K562 (cell line): ENCODE data around the gene MSANTD1. TPM values are rescaled to one million over a fixed set of nuclear protein-coding genes. Genes with fewer than 3 reads are reported as not detected.
A peak's percentile ranks its signal among the peaks of the same experiment; 100 is the strongest.

Source experiments
- ATAC-seq: fragments of 200-7000 bp; cut with Tn5 transposase; 3 replicates; pipeline ENCODE4 v1.9.1; 2020; ENCODE audit warnings: moderate library complexity
- BruUV-seq: library from RNA; stranded (reverse); fragments of 400-500 nt; replicated peaks from 2 replicates; lab custom pipeline; 2021; lab: Mats Ljungman, UMichigan
- CTCF ChIA-PET: fragments of 300-600 bp; formaldehyde crosslinking; extraction: SDS; loops from one replicate; lab custom pipeline; 2021; ENCODE audit warnings: low intra/inter-chr PET ratio; lab: Yijun Ruan, JAX
- POLR2A ChIA-PET: fragments of 300-600, 350-650 bp; sonication (Branson Sonifier 250); formaldehyde crosslinking; extraction: SDS; loops from one replicate; lab custom pipeline; 2021; ENCODE audit warnings: antibody characterized with exemption, inconsistent platforms; lab: Yijun Ruan, JAX
- DNase-seq, 4 experiments: peaks; one replicate each; pipeline versions ENCODE4 v3.0.0 to v3.0.0-alpha.2; 2011 to 2018; ENCODE audit warnings: low spot score in 3 of 4, mixed read lengths in 3 of 4; ENCODE audit errors: extremely low read depth in 1 of 4
- FAIRE-seq: peaks from 2 replicates; lab custom pipeline; 2011; peaks lifted over from hg19 to GRCh38; lab: Jason Lieb, UNC
- H2AFZ ChIP-seq: 2 replicates; pipeline ENCODE4 v1.6.0; 2011; ENCODE audit warnings: low read depth, low read length, control low read depth, inconsistent platforms
- H3K27ac ChIP-seq: fragments of 200-600 bp; 3 replicates; pipeline ENCODE4 v1.8.0; 2011; ENCODE audit warnings: low read depth, mild to moderate bottlenecking, control low read depth, inconsistent platforms, low read length, moderate library complexity, mixed read lengths; ENCODE audit errors: extremely low read depth
- H3K27me3 ChIP-seq, 2 experiments: fragments of 300-600 bp in 1 of 2; 2 replicates in 1 of 2; 3 replicates in 1 of 2; pipeline versions ENCODE4 v1.6.0 to v1.8.0; 2011; ENCODE audit warnings: inconsistent platforms in 2 of 2, low read length in 2 of 2, mild to moderate bottlenecking in 1 of 2, mixed read lengths in 1 of 2, moderate library complexity in 1 of 2; ENCODE audit not compliant: control insufficient read depth in 2 of 2, insufficient read depth in 2 of 2
- H3K36me3 ChIP-seq: fragments of 300-600 bp; 3 replicates; pipeline ENCODE4 v1.8.0; 2011; ENCODE audit warnings: mild to moderate bottlenecking, low read length, inconsistent platforms; ENCODE audit not compliant: control insufficient read depth, insufficient read depth
- H3K4me1 ChIP-seq, 2 experiments: fragments of 200-600 bp in 1 of 2; replicated peaks in 1 of 2; 2 replicates in 1 of 2; 3 replicates in 1 of 2; pipeline versions ENCODE4 v1.5.1 to v1.8.0; 2011; ENCODE audit warnings: inconsistent platforms in 2 of 2, low read length in 2 of 2, mild to moderate bottlenecking in 1 of 2, mixed read lengths in 1 of 2, moderate library complexity in 1 of 2; ENCODE audit not compliant: control insufficient read depth in 2 of 2, insufficient read depth in 2 of 2
- H3K4me2 ChIP-seq: 2 replicates; pipeline ENCODE4 v1.6.1; 2011; ENCODE audit warnings: low read length, control low read depth, inconsistent platforms, mixed read lengths; ENCODE audit not compliant: insufficient read depth
- H3K4me3 ChIP-seq: fragments of 200-600 bp; sonication (generic), shearing (Covaris generic); 2 replicates; pipeline ENCODE4 v1.5.1; 2016; ENCODE audit warnings: control low read depth, inconsistent platforms
- H3K79me2 ChIP-seq: fragments of 200-600 bp; 3 replicates; pipeline ENCODE4 v1.8.0; 2011; ENCODE audit warnings: low read length, inconsistent platforms; ENCODE audit not compliant: control insufficient read depth, insufficient read depth
- H3K9ac ChIP-seq, 2 experiments: 2 replicates each; pipeline versions ENCODE4 v1.6.0 to v1.6.1; 2011; ENCODE audit warnings: low read depth in 2 of 2, low read length in 2 of 2, control low read depth in 1 of 2, inconsistent platforms in 1 of 2, mild to moderate bottlenecking in 1 of 2, mixed read lengths in 1 of 2; ENCODE audit not compliant: insufficient read depth in 1 of 2
- H3K9me1 ChIP-seq: one replicate; pipeline ENCODE4 v1.6.0; 2011; ENCODE audit warnings: inconsistent platforms, mild to moderate bottlenecking, low read length, moderate library complexity; ENCODE audit not compliant: control insufficient read depth, insufficient read depth
- H3K9me3 ChIP-seq: replicated peaks from 2 replicates; pipeline ENCODE4 v1.5.1; 2011; ENCODE audit warnings: low read depth, low read length, inconsistent platforms; ENCODE audit not compliant: control insufficient read depth, insufficient read depth
- H4K20me1 ChIP-seq: replicated peaks from 2 replicates; pipeline ENCODE4 v1.6.1; 2011; ENCODE audit warnings: low read length, inconsistent platforms, mixed read lengths; ENCODE audit not compliant: control insufficient read depth, insufficient read depth
- NR2F6 ChIP-seq: fragments of 450-650 bp; formaldehyde crosslinking; IDR thresholded peaks from 2 replicates; pipeline ENCODE4 v1.4.0; 2020; ENCODE audit warnings: mild to moderate bottlenecking
- OTX1 ChIP-seq: fragments of 450-650 bp; formaldehyde crosslinking; IDR thresholded peaks from 2 replicates; pipeline ENCODE4 v1.4.0; 2022; ENCODE audit warnings: mild to moderate bottlenecking
- RBFOX2 ChIP-seq: fragments of 200-400 bp; formaldehyde crosslinking; IDR thresholded peaks from 2 replicates; pipeline ENCODE4 v1.6.1; 2017; ENCODE audit warnings: low read depth, mild to moderate bottlenecking, low read length, moderate library complexity
- USF1 ChIP-seq: sonication (generic); formaldehyde crosslinking; IDR thresholded peaks from 2 replicates; pipeline ENCODE4 v1.9.0; 2022; ENCODE audit warnings: mild to moderate bottlenecking, missing genetic modification reagents
- WGBS: fragments of 100-300 bp; shearing (Covaris generic); methylation state at CpG from one replicate; pipeline ENCODE4 v1.1.6; 2016; ENCODE audit warnings: low coverage, mixed read lengths; ENCODE audit not compliant: insufficient coverage; ENCODE audit errors: missing lambda C conversion rate; 5-methylcytosine and 5-hydroxymethylcytosine counted together
- in situ Hi-C: fragments of 300-500 bp; cut with MboI; formaldehyde crosslinking; loops from 4 replicates; pipeline ENCODE4 v1.15.0; 2018; ENCODE audit warnings: inconsistent platforms, mixed read lengths
- intact Hi-C: fragments of 100-400 bp; cut with micrococcal nuclease; formaldehyde crosslinking; loops from 2 replicates; pipeline ENCODE4 v1.14.2; 2022
- polyA plus RNA-seq, 8 experiments: library from polyadenylated mRNA; depleted of rRNA in 4 of 8; stranded (reverse) in 5 of 8; unstranded in 3 of 8; fragments of >200 nt; fragmentation: Nextera tagmentation in 2 of 8; fragmentation: Illumina TruSeq in 1 of 8; extraction: Ambion mirVana in 2 of 8; extraction: Trizol in 1 of 8; gene quantifications; 2 replicates each; pipeline versions ENCODE4 v1.2.1 to v1.2.3, GENCODE V29; 2011 to 2014; ENCODE audit warnings: inconsistent platforms in 1 of 8, missing spikeins in 1 of 8
- total RNA-seq, 7 experiments: library from RNA; depleted of rRNA in 6 of 7; stranded (reverse); fragments of >200 nt in 6 of 7; fragmentation: Illumina TruSeq in 2 of 7; extraction: Trizol in 2 of 7; gene quantifications; 2 replicates each; pipeline versions ENCODE4 v1.2.1 to v1.2.3, GENCODE V29; 2011 to 2021; ENCODE audit warnings: low replicate concordance in 1 of 7

MSANTD1 gene
- total and polyA plus RNA-seq, 9 of the 15 experiments (the other 6 are each of a cell fraction or from before 2014, with no cell fraction given), result 0.04 to 0.09 (median 0.07) TPM; not detected in 6

GRCh38 chr4:3239303-3239702, 9.7 kb upstream of the MSANTD1 start:
- POLR2A ChIA-PET, result no interaction called here
- in situ Hi-C loops, result no loop called here
- DNase-seq, result no peak
- H3K9me3 ChIP-seq, result no peaks in the 10 kb centered on the region
- H3K79me2 ChIP-seq, result no peaks in the 10 kb centered on the region
- no peak for ATAC-seq
- no peak for FAIRE-seq
- peaks cover 22 to 41% of the 10 kb centered on the region in 2 experiments; a peak in 4 of 5 replicates for H3K4me1 ChIP-seq
- H3K9ac ChIP-seq, result peak overlapping the region in 1 of 2 experiments; percentile 45; a peak in 1 of 4 replicates
- peak; percentile 25; the same call in 1 of the 2 replicates for TF ChIP-seq RBFOX2
- no peak for TF ChIP-seq OTX1 (CRISPR knock-in tag)
- WGBS, result 90% methylated on average over 5 of the region's 11 CpGs
- CTCF ChIA-PET, result no interaction called here
- H3K27me3 ChIP-seq, result no peaks in the 10 kb centered on the region
- no peak overlapping the region for H3K4me3 ChIP-seq
- H3K4me2 ChIP-seq, result no peak overlapping the region
- no TSS peak for BruUV-seq
- peaks cover 2% of the 10 kb centered on the region for H3K9me1 ChIP-seq
- no peak overlapping the region for H2AFZ ChIP-seq
- H4K20me1 ChIP-seq, result peaks cover 3% of the 10 kb centered on the region; the same call in 1 of the 2 replicates
- no peak overlapping the region for H3K27ac ChIP-seq
- intact Hi-C loops, result no loop called here
- H3K36me3 ChIP-seq, result peaks cover 18% of the 10 kb centered on the region; the same call in 2 of the 3 replicates

DNA sequence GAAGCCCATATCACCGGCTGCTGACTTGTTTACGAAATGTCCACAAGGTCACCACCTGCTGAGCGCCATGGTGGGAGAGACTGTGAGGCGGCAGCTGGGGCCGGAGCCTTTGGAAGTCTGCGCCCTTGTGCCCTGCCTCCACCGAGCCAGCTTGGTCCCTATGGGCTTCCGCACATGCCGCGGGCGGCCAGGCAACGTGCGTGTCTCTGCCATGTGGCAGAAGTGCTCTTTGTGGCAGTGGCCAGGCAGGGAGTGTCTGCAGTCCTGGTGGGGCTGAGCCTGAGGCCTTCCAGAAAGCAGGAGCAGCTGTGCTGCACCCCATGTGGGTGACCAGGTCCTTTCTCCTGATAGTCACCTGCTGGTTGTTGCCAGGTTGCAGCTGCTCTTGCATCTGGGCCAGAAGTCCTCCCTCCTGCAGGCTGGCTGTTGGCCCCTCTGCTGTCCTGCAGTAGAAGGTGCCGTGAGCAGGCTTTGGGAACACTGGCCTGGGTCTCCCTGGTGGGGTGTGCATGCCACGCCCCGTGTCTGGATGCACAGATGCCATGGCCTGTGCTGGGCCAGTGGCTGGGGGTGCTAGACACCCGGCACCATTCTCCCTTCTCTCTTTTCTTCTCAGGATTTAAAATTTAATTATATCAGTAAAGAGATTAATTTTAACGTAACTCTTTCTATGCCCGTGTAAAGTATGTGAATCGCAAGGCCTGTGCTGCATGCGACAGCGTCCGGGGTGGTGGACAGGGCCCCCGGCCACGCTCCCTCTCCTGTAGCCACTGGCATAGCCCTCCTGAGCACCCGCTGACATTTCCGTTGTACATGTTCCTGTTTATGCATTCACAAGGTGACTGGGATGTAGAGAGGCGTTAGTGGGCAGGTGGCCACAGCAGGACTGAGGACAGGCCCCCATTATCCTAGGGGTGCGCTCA, 8.7 kb upstream of the MSANTD1 start:
- no TSS peak for BruUV-seq
- no peak overlapping the region for H3K4me2 ChIP-seq
- no peak for DNase-seq
- H3K27me3 ChIP-seq, result no peaks in the 10 kb centered on the region
- no peak overlapping the region for H2AFZ ChIP-seq
- H3K36me3 ChIP-seq, result peaks cover 16% of the 10 kb centered on the region; the same call in 1 of the 3 replicates
- H3K27ac ChIP-seq, result no peak overlapping the region
- TF ChIP-seq USF1 (CRISPR knock-in tag) (0 out of 2 replicates have a peak, but pooled peaks have one; percentile 15), NR2F6 (CRISPR knock-in tag) (no peak)
- TF ChIP-seq, all 486 proteins: peak for 1
- peaks cover 4% of the 10 kb centered on the region; the same call in 1 of the 2 replicates for H4K20me1 ChIP-seq
- ChIA-PET POLR2A (interaction anchor here (0.8 kb wide), 1 partner anchor 54 kb away, joined by 3 read pairs; no protein-coding TSS in a partner anchor), CTCF (no interaction called here)
- H3K9ac ChIP-seq, result peak overlapping the region in 1 of 2 experiments; percentile 35; a peak in 1 of 4 replicates
- no peak for FAIRE-seq
- H3K79me2 ChIP-seq, result no peaks in the 10 kb centered on the region
- ATAC-seq, result no peak
- 85% methylated on average over 27 of the region's 29 CpGs for WGBS
- no peak overlapping the region for H3K4me3 ChIP-seq
- H3K4me1 ChIP-seq, result peaks cover 22 to 42% of the 10 kb centered on the region in 2 experiments; a peak in 4 of 5 replicates
- H3K9me3 ChIP-seq, result no peaks in the 10 kb centered on the region
- intact Hi-C loops, result loop anchor here (5.0 kb wide), 1 partner anchor 202 kb away; the partner anchor contains the start of gene HGFAC
- H3K9me1 ChIP-seq, result no peaks in the 10 kb centered on the region
- in situ Hi-C loops, result no loop called here
